MM.1S (cell line): ENCODE measurements around the gene BACE1.

Source experiments
- DNase-seq: peaks from one replicate; pipeline ENCODE4 v3.0.0-alpha.2; 2015
- H2AFZ ChIP-seq: fragments of 300-600 bp; sonication (generic); 2 replicates; pipeline ENCODE4 v1.6.0; 2016; ENCODE audit warnings: antibody characterized with exemption, low read length
- H3F3A ChIP-seq: fragments of 300-600 bp; sonication (generic); 2 replicates; pipeline ENCODE4 v1.6.1; 2016; ENCODE audit warnings: mild to moderate bottlenecking, antibody characterized with exemption, low read length, moderate library complexity, mixed read lengths; ENCODE audit not compliant: insufficient read depth
- H3K27ac ChIP-seq: fragments of 300-600 bp; sonication (generic); 2 replicates; pipeline ENCODE4 v1.5.1; 2016; ENCODE audit warnings: mild to moderate bottlenecking, low read length
- H3K27me3 ChIP-seq: fragments of 300-600 bp; sonication (generic); replicated peaks from 2 replicates; pipeline ENCODE4 v1.6.0; 2016; ENCODE audit warnings: low read length; ENCODE audit not compliant: insufficient read depth
- H3K36me3 ChIP-seq: fragments of 300-600 bp; sonication (generic); replicated peaks from 2 replicates; pipeline ENCODE4 v1.6.1; 2016; ENCODE audit warnings: mild to moderate bottlenecking, low read length, mixed read lengths; ENCODE audit not compliant: insufficient read depth
- H3K4me1 ChIP-seq: fragments of 300-600 bp; sonication (generic); 2 replicates; pipeline ENCODE4 v1.6.1; 2016; ENCODE audit warnings: low read length, mixed read lengths
- H3K4me2 ChIP-seq: fragments of 300-600 bp; sonication (generic); 2 replicates; pipeline ENCODE4 v1.6.0; 2016; ENCODE audit warnings: low read depth, low read length
- H3K4me3 ChIP-seq: fragments of 300-600 bp; sonication (generic); 2 replicates; pipeline ENCODE4 v1.5.1; 2016; ENCODE audit warnings: low read length, mixed read lengths
- H3K79me2 ChIP-seq: fragments of 300-600 bp; sonication (generic); 2 replicates; pipeline ENCODE4 v1.6.1; 2016; ENCODE audit warnings: mixed run types, low read length, mixed read lengths
- H3K9ac ChIP-seq: fragments of 300-600 bp; sonication (generic); 2 replicates; pipeline ENCODE4 v1.6.1; 2016; ENCODE audit warnings: low read length, mixed read lengths
- H3K9me2 ChIP-seq: fragments of 300-600 bp; sonication (generic); replicated peaks from 2 replicates; pipeline ENCODE4 v1.6.1; 2016; ENCODE audit warnings: mild to moderate bottlenecking, low read length, mixed read lengths; ENCODE audit not compliant: insufficient read depth
- H3K9me3 ChIP-seq: fragments of 300-600 bp; sonication (generic); replicated peaks from 2 replicates; pipeline ENCODE4 v1.6.1; 2016; ENCODE audit warnings: mild to moderate bottlenecking, low read length, mixed read lengths; ENCODE audit not compliant: insufficient read depth
- H4K20me1 ChIP-seq: fragments of 300-600 bp; sonication (generic); 2 replicates; pipeline ENCODE4 v1.6.1; 2016; ENCODE audit warnings: mild to moderate bottlenecking, low read length, moderate library complexity, mixed read lengths; ENCODE audit not compliant: insufficient read depth
- CTCF ChIP-seq: fragments of 300-600 bp; sonication (generic); IDR thresholded peaks from 2 replicates; pipeline ENCODE4 v1.5.1; 2016; ENCODE audit warnings: antibody characterized with exemption, low read length, mixed read lengths
- EZH2 ChIP-seq: fragments of 300-600 bp; sonication (generic); optimal IDR thresholded peaks from 2 replicates; pipeline ENCODE3; 2017; ENCODE audit warnings: low read depth, mild to moderate bottlenecking, antibody characterized with exemption, low read length, mixed read lengths
- EZH2phosphoT487 ChIP-seq: fragments of 300-600 bp; sonication (generic); IDR thresholded peaks from 2 replicates; pipeline ENCODE4 v1.6.1; 2018; ENCODE audit warnings: antibody characterized with exemption, low read length

BACE1 gene

DNA sequence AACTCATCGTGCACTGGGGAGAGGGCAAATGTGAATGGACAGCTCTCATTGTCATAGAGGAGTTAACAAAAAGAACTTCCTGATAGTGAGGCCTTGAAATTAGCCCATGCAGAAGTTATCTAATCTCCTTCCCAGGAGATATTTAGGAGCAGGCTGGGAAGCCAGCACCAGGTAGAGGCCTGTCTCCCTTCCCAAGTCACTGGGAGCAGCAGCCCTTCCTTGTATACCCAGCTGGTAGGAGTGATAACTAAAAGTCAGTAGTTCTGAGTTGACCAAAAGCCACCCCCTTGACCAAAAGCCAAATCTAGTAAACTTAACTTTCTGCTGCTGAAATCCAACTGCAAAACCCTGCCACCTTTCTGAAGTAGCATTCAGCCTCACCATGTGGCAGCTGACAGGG lies 26.3 kb downstream of the BACE1 start:
- Histone ChIP-seq H2AFZ (no peak overlapping the region), H3K9ac (no peak overlapping the region), H3K4me1 (no peaks in the 10 kb centered on the region), H3K4me2 (no peak overlapping the region), H3K9me2 (no peaks in the 10 kb centered on the region), H4K20me1 (no peaks in the 10 kb centered on the region), H3K9me3 (no peaks in the 10 kb centered on the region), H3K36me3 (no peaks in the 10 kb centered on the region), H3K79me2 (no peaks in the 10 kb centered on the region), H3K27me3 (no peaks in the 10 kb centered on the region), H3K4me3 (no peak overlapping the region), H3F3A (no peaks in the 10 kb centered on the region), H3K27ac (no peak overlapping the region)
- DNase-seq = no peak
- TF ChIP-seq EZH2 (no peak), EZH2phosphoT487 (no peak), CTCF (no peak)

DNA sequence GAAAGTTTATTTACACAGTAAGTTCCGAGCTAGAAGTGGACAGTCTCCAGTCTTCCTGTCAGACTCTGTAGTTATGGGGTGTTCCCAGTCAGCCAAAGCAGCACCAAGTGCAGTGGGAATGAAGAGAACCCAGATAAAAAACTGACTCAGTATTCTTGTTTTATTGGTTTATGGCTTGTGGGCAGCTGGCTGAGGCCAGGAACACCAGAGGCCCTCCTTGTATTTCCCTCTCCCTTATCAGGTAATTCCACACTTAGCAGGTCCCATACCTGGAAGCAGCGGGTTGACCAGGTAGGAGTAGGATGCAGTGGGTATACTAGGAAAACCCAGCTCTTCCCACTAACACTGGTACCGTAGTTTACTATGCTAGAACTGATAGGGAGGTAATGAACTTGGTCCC lies 28.4 kb downstream of the BACE1 start:
- no peaks in the 10 kb centered on the region for H3K9me3 ChIP-seq
- no peak for TF ChIP-seq EZH2
- H4K20me1 ChIP-seq = no peaks in the 10 kb centered on the region
- no peaks in the 10 kb centered on the region for H3F3A ChIP-seq
- H3K4me2 ChIP-seq = no peak overlapping the region
- no peaks in the 10 kb centered on the region for H3K27me3 ChIP-seq
- H3K79me2 ChIP-seq = no peaks in the 10 kb centered on the region
- no peaks in the 10 kb centered on the region for H3K36me3 ChIP-seq
- H3K4me1 ChIP-seq = no peaks in the 10 kb centered on the region
- H3K9me2 ChIP-seq = no peaks in the 10 kb centered on the region
- H3K27ac ChIP-seq = no peak overlapping the region
- H2AFZ ChIP-seq = no peak overlapping the region
- H3K4me3 ChIP-seq = no peak overlapping the region
- DNase-seq = no peak
- no peak overlapping the region for H3K9ac ChIP-seq

DNA sequence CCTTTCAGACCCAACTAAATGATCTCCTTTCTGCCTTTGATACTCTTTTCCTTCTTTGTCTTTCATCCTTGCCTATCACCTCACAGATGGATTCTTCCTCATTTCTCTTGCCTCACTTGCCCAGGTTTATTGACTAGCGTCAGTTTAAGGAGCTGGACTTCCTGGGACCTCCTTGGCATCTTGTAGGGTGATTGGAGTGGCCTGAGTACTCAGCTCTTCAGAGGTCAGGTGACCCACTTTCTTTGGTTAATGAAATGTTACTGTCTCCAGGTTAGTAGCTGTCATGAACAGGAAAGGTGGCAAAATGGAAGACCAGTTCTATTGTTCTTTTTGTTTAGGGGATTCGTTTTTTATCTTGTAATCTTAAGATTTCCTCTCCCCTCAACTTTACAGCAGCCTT lies 29.5 kb downstream of the BACE1 start:
- Histone ChIP-seq H3K9me2 (no peaks in the 10 kb centered on the region), H3K4me2 (no peak overlapping the region), H3K27me3 (no peaks in the 10 kb centered on the region), H3K9me3 (no peaks in the 10 kb centered on the region), H3K9ac (no peak overlapping the region), H3K79me2 (no peaks in the 10 kb centered on the region), H3F3A (no peaks in the 10 kb centered on the region), H3K27ac (no peak overlapping the region), H3K4me3 (no peak overlapping the region), H4K20me1 (no peaks in the 10 kb centered on the region), H3K36me3 (no peaks in the 10 kb centered on the region), H2AFZ (no peak overlapping the region), H3K4me1 (no peaks in the 10 kb centered on the region)
- no peak for TF ChIP-seq EZH2phosphoT487
- no peak for TF ChIP-seq EZH2
- TF ChIP-seq CTCF = no peak
- no peak for DNase-seq

DNA sequence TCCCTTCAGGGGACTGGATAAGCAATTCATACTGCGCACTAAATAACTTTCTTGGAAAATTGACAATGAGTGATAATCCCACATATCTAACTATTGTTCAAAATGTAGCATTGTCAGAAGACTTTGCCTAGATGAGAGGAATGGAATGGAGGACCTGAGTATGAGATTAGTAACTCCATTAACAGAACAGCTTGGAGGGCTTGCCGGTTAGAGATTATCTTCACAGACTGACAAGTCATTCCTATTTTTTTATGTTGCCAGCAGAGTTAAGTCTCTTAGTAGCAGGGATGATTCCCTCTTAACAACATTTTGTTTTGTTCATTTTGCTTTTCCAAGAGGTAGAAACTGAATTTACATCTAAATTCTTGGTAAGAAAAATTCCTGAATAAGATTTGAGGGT lies 32.0 kb downstream of the BACE1 start:
- Histone ChIP-seq H4K20me1 (no peaks in the 10 kb centered on the region), H3K27ac (no peak overlapping the region)

More for the DNA sequence above, 32.0 kb downstream of the BACE1 start:
- DNase-seq = no peak
- no peaks in the 10 kb centered on the region for H3K9me2 ChIP-seq
- 0 out of 2 replicates have a peak, but pooled peaks cover 3% of the 10 kb centered on the region for H3K4me1 ChIP-seq
- H3K9me3 ChIP-seq = no peaks in the 10 kb centered on the region
- H3F3A ChIP-seq = no peaks in the 10 kb centered on the region
- H3K79me2 ChIP-seq = no peaks in the 10 kb centered on the region
- H3K4me3 ChIP-seq = no peak overlapping the region
- no peaks in the 10 kb centered on the region for H3K27me3 ChIP-seq
- no peak for TF ChIP-seq EZH2phosphoT487
- H3K9ac ChIP-seq = no peak overlapping the region
- no peaks in the 10 kb centered on the region for H3K36me3 ChIP-seq
- H3K4me2 ChIP-seq = no peak overlapping the region
- H2AFZ ChIP-seq = no peak overlapping the region
